ENCODE measurements around the gene ELMO2. TPM values are rescaled to one million over a fixed set of nuclear protein-coding genes. Genes with fewer than 3 reads are reported as not detected.

ELMO2 gene
- total RNA-seq, 3 donors from 2014 or later (not counting 1 experiment from before 2014, with no cell fraction given), result 108 to 156 (median 142) TPM

GRCh38 chr20:46398963-46399362 is 7.5 kb downstream of the ELMO2 start:
- Mint-ChIP-seq H3K4me1 (peaks cover 66 to 86% of the 10 kb centered on the region in 2 donors), H3K27ac (peak overlapping the region; percentile 95 to 98), H3K9me3 (no peaks in the 10 kb centered on the region), H3K36me3 (no peaks in the 10 kb centered on the region), H3K27me3 (ENCODE audit: low read depth in 2 of 2) (no peaks in the 10 kb centered on the region), H3K4me3 (peak overlapping the region; percentile 79)
- no peak for ATAC-seq
- peaks cover 22% of the 10 kb centered on the region for H3K36me3 ChIP-seq (ENCODE audit: control insufficient read depth, insufficient read depth, low read length)
- 77% methylated on average over 3 of the region's 3 CpGs for WGBS (ENCODE audit: insufficient coverage)
- no peaks in the 10 kb centered on the region for H3K9me3 ChIP-seq (ENCODE audit: control insufficient read depth, insufficient read depth, low read length)
- no peak overlapping the region for H3K4me3 ChIP-seq (ENCODE audit: low read length)
- DNase-seq, result no peak
- intact Hi-C loops (cut with micrococcal nuclease), result no loop called here
- peaks cover 57% of the 10 kb centered on the region for H3K4me1 ChIP-seq (ENCODE audit: control insufficient read depth, insufficient read depth, low read length)
- TF ChIP-seq CTCF (IDR thresholded peaks at IDR 0.05), result no peak
- H3K27ac ChIP-seq (ENCODE audit: low read length), result peak overlapping the region; percentile 75
- no peaks in the 10 kb centered on the region for H3K27me3 ChIP-seq (ENCODE audit: control insufficient read depth, insufficient read depth, low read length)

GRCh38 chr20:46396052-46396740 is 10.2 kb downstream of the ELMO2 start:
- Mint-ChIP-seq H3K4me3 (no peak overlapping the region), H3K27ac (peak overlapping the region; percentile 4 to 47), H3K4me1 (peaks cover 42 to 61% of the 10 kb centered on the region in 2 donors), H3K9me3 (no peaks in the 10 kb centered on the region), H3K36me3 (peaks cover 17% of the 10 kb centered on the region), H3K27me3 (ENCODE audit: low read depth in 2 of 2) (no peaks in the 10 kb centered on the region)
- Histone ChIP-seq H3K27me3 (ENCODE audit: control insufficient read depth, insufficient read depth, low read length) (no peaks in the 10 kb centered on the region), H3K9me3 (ENCODE audit: control insufficient read depth, insufficient read depth, low read length) (no peaks in the 10 kb centered on the region), H3K27ac (ENCODE audit: low read length) (no peak overlapping the region), H3K4me3 (ENCODE audit: low read length) (no peak overlapping the region), H3K4me1 (ENCODE audit: control insufficient read depth, insufficient read depth, low read length) (peaks cover 31% of the 10 kb centered on the region), H3K36me3 (ENCODE audit: control insufficient read depth, insufficient read depth, low read length) (peaks cover 49% of the 10 kb centered on the region)
- no peak for DNase-seq
- TF ChIP-seq CTCF (IDR thresholded peaks at IDR 0.05), result no peak
- WGBS (ENCODE audit: insufficient coverage), result 92% methylated on average over 6 of the region's 7 CpGs
- no peak for ATAC-seq
- intact Hi-C loops (cut with micrococcal nuclease), result no loop called here

- Mint-ChIP-seq H3K36me3 (peaks cover 17% of the 10 kb centered on the region), H3K4me3 (no peak overlapping the region), H3K27me3 (ENCODE audit: low read depth in 2 of 2) (no peaks in the 10 kb centered on the region), H3K4me1 (peaks cover 31 to 50% of the 10 kb centered on the region in 2 donors), H3K9me3 (no peaks in the 10 kb centered on the region), H3K27ac (peak overlapping the region; percentile 32 to 37)
- no peak for TF ChIP-seq CTCF (IDR thresholded peaks at IDR 0.05)
- H3K4me3 ChIP-seq (ENCODE audit: low read length), result no peak overlapping the region
- peaks cover 60% of the 10 kb centered on the region for H3K36me3 ChIP-seq (ENCODE audit: control insufficient read depth, insufficient read depth, low read length)
- DNase-seq (no peak), ATAC-seq (no peak)
- 74% methylated on average over 10 of the region's 11 CpGs for WGBS (ENCODE audit: insufficient coverage)
- H3K4me1 ChIP-seq (ENCODE audit: control insufficient read depth, insufficient read depth, low read length), result peaks cover 21% of the 10 kb centered on the region
- intact Hi-C loops (cut with micrococcal nuclease), result no loop called here
- no peaks in the 10 kb centered on the region for H3K27me3 ChIP-seq (ENCODE audit: control insufficient read depth, insufficient read depth, low read length)
- no peak overlapping the region for H3K27ac ChIP-seq (ENCODE audit: low read length)
- no peaks in the 10 kb centered on the region for H3K9me3 ChIP-seq (ENCODE audit: control insufficient read depth, insufficient read depth, low read length)
Observed at GRCh38 chr20:46394872-46395760, 11.3 kb downstream of the ELMO2 start.

Measured in natural killer cell (primary cell).